DOHH2 (cell line): ENCODE measurements around the gene FBXW12.

Experiments used
- EZH2phosphoT487 ChIP-seq: fragments of 200-600 bp; sonication (generic); IDR thresholded peaks from 2 replicates; pipeline ENCODE4 v1.6.1; 2017; ENCODE audit warnings: borderline replicate concordance, mild to moderate bottlenecking, antibody characterized with exemption, low read length, moderate library complexity, mixed read lengths
- TF ChIP-seq, protein P1 (sequence below): fragments of 200-600 bp; sonication (generic); IDR thresholded peaks from one replicate; pipeline ENCODE4 v1.5.1; 2014; ENCODE audit warnings: antibody characterized with exemption, mild to moderate bottlenecking, low read depth, low read length; ENCODE audit not compliant: poor library complexity, severe bottlenecking

DNA sequence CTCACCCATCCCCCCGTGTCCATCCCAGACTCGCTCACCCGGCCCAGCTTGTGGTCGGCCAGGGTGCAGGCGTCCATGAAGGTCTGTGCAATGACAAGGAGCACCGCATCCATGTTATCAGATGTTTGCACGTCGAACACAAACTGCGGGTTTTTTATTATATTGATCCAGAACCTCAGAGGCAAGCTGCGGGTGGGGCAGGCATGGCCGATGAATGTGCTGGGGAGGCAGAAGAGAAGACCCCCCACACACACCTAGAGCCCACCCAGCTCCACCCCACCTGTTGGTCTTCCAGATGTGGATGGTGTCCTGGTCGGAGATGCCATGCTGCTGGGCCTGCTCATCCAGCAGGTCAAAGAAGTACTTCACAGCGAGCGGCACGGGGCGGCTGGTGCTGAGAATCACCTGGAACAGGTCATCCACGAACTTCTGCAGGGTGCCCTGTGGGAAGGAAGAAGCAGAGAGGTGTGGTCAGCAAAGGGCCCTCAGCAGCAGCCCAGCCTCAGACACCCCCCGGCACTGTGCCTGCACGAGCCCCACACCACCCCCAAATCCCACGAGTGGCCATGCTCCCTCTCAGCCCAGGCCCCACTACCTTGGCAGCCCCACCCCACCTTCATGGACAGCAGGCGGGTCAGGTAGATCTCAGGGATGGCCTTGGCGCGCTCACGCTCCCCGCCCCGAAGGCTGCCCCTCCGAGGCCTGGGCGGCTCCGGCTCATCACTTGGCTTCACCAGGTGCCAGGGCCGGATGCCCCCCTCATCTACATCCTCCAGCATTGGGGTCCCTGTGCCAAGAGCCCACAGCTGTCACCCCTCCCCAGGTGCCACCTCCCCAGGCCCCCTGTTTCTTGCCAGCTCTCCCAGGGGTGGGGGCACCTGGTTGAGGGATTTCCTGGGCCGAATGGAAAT is 37.5 kb downstream of the FBXW12 start:
- TF ChIP-seq, protein P1, sequence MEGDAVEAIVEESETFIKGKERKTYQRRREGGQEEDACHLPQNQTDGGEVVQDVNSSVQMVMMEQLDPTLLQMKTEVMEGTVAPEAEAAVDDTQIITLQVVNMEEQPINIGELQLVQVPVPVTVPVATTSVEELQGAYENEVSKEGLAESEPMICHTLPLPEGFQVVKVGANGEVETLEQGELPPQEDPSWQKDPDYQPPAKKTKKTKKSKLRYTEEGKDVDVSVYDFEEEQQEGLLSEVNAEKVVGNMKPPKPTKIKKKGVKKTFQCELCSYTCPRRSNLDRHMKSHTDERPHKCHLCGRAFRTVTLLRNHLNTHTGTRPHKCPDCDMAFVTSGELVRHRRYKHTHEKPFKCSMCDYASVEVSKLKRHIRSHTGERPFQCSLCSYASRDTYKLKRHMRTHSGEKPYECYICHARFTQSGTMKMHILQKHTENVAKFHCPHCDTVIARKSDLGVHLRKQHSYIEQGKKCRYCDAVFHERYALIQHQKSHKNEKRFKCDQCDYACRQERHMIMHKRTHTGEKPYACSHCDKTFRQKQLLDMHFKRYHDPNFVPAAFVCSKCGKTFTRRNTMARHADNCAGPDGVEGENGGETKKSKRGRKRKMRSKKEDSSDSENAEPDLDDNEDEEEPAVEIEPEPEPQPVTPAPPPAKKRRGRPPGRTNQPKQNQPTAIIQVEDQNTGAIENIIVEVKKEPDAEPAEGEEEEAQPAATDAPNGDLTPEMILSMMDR: no peak
- no peak for TF ChIP-seq EZH2phosphoT487
